Mammary epithelial cell (primary cell): ENCODE data around the gene UBC.

ENCODE experiments used
- CTCF ChIP-seq, 2 donors: IDR thresholded peaks in 1 of 2; conservative IDR thresholded peaks in 1 of 2; 2 replicates each; pipeline ENCODE4 v1.5.1; 2011 to 2012; ENCODE audit warnings: inconsistent platforms in 2 of 2, low read length in 2 of 2, mild to moderate bottlenecking in 2 of 2, control low read depth in 1 of 2, low read depth in 1 of 2; ENCODE audit not compliant: insufficient read depth in 1 of 2; ENCODE audit errors: extremely low read depth in 1 of 2
- EZH2 ChIP-seq: IDR thresholded peaks from 2 replicates; pipeline ENCODE4 v1.6.1; 2012; ENCODE audit warnings: low read length, inconsistent platforms, borderline replicate concordance

GRCh38 chr12:124939079-124939420 is 24.6 kb upstream of the UBC start:
- TF ChIP-seq CTCF (conservative IDR thresholded peaks at IDR 0.05 in 1 of 2, IDR thresholded peaks at IDR 0.05 in 1 of 2; ENCODE audit: extremely low read depth in 1 of 2, insufficient read depth in 1 of 2, low read depth in 1 of 2, low read length in 2 of 2) (peak in 1 of 2 donors; percentile 51), EZH2 (no peak)
